Measurements from ENCODE around the gene INSIG2.

Gene INSIG2

DNA sequence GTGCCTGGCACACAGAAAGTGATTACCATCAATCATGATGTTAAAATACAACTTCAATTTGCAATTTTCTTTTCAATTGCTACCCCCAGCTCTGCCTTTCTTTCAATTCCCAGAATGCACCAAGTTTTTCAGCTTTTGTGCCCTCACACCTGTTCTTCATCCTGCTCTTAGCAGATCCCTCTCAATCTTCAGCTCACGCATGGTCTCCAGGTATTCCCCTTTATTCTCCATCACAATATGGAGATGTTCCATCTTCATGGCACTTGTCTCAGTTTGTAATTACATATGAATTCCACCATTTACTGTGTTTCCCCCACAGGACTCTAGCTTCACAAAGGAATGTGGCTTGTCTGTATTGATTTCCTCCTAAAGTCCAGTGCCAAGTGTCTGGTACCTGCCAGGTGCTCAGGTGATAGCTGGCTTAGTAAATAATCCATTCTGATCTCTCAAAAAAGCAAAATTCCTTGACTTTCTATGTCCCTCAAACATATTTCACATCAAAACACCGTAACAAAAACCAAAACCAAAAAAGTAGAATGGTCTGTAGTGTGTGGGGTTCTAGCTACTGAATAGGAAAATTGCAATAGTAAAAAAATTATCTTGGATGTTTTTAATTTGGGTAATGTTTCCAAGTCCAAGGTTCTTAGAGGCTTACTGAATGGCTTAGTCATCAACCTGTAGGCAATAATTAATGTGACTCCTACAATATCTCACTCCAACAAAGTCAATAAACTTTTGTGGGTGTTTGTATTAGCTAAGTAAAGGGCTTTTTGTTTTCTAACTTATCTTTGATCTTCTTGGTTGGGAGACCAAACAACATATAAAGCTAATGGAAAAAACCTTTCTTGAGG, 2.9 kb upstream of the INSIG2 start:
- TF ChIP-seq, protein P1, sequence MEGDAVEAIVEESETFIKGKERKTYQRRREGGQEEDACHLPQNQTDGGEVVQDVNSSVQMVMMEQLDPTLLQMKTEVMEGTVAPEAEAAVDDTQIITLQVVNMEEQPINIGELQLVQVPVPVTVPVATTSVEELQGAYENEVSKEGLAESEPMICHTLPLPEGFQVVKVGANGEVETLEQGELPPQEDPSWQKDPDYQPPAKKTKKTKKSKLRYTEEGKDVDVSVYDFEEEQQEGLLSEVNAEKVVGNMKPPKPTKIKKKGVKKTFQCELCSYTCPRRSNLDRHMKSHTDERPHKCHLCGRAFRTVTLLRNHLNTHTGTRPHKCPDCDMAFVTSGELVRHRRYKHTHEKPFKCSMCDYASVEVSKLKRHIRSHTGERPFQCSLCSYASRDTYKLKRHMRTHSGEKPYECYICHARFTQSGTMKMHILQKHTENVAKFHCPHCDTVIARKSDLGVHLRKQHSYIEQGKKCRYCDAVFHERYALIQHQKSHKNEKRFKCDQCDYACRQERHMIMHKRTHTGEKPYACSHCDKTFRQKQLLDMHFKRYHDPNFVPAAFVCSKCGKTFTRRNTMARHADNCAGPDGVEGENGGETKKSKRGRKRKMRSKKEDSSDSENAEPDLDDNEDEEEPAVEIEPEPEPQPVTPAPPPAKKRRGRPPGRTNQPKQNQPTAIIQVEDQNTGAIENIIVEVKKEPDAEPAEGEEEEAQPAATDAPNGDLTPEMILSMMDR (IDR thresholded peaks at IDR 0.05; ENCODE audit: control extremely low read depth, extremely low read depth, low read depth, missing control alignments) = no peak
- ChIA-PET POLR2A (interaction anchor here (0.6 kb wide), 1 partner anchor 1597 kb away, joined by 4 read pairs; no protein-coding TSS in a partner anchor), CTCF (interaction anchor here (0.9 to 4.7 kb wide), 8 partner anchors 12 to 271 kb away, joined by 3 to 20 read pairs (median 4); partner anchors contain the start of gene DDX18)
- no peak for DNase-seq (ENCODE audit: extremely low spot score)

DNA sequence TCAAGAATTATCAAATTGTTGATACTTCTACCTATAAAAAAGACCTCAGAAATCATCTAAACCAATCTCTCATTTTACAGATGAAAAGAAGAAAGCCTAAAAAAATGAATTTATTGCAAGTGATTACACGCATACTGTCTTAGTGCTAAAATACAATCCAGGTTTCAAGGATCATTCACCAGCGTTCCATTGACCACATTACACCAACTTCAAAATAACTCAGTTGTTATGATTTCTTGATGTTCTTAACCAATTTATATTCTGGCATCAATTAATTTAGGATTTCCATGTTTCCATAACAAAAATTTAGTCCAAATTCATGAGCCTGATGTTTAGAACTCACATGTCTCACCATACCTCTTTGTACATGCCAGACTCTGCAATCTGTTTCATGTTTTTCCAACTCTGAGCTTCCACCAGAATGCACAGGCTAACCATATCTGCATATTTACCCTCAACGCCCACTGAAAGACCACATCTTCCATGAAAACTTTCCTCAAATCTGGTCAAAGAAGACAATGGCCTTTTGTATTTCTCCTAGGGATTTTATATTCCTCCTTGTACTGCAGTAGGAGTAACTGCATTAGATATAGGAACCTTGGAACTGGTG, 2.1 kb upstream of the INSIG2 start:
- no peak for DNase-seq (ENCODE audit: extremely low spot score)
- ChIA-PET CTCF (interaction anchor here (0.9 to 4.7 kb wide), 7 partner anchors 17 to 272 kb away, joined by 3 to 20 read pairs (median 6); partner anchors contain the start of gene DDX18), POLR2A (interaction anchor here (0.6 kb wide), 1 partner anchor 1596 kb away, joined by 4 read pairs; no protein-coding TSS in a partner anchor)
- TF ChIP-seq, protein P1 (IDR thresholded peaks at IDR 0.05; ENCODE audit: control extremely low read depth, extremely low read depth, low read depth, missing control alignments) = no peak

DNA sequence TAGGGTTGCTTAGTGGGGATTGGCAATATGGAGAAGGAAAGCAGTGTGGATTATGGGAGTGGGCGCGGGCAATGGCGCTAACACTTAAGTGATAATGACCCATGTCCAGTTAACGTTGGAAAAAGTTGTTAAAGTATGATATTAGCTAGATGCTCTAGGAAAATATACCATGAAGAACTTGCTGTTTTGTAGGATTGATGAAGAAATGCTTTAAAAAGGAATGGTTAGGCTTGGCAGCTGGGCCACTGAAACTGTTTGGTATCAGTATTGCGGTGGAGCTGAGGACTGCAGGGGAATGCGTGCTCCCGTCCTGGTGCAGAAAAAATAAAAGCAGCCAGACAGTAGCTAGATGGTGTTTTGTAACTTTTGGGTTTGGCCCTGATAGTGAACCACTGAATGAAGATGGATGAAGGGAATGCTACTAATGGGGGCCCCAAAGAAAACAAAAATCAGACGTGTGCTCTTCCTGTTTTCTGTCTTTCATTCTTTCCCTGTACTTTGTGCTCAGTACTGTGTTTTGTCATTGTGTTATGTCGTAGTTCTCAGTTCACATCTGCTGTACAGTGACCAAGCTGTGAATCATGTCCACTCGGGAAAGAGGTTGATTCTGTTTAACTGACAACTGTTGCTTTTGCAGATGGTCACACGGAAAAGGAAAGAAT, 999 bp downstream of the INSIG2 start:
- TF ChIP-seq, protein P1 (IDR thresholded peaks at IDR 0.05; ENCODE audit: control extremely low read depth, extremely low read depth, low read depth, missing control alignments) = no peak
- CTCF ChIA-PET = interaction anchor here (0.6 to 2.0 kb wide), 12 partner anchors 9 to 276 kb away, joined by 3 to 8 read pairs (median 4); no protein-coding TSS in a partner anchor
- DNase-seq (ENCODE audit: extremely low spot score) = peak; percentile 32
- POLR2A ChIA-PET = interaction anchor here (0.5 to 1.4 kb wide), 2 partner anchors 14 to 17 kb away, joined by 3 to 5 read pairs; no protein-coding TSS in a partner anchor

DNA sequence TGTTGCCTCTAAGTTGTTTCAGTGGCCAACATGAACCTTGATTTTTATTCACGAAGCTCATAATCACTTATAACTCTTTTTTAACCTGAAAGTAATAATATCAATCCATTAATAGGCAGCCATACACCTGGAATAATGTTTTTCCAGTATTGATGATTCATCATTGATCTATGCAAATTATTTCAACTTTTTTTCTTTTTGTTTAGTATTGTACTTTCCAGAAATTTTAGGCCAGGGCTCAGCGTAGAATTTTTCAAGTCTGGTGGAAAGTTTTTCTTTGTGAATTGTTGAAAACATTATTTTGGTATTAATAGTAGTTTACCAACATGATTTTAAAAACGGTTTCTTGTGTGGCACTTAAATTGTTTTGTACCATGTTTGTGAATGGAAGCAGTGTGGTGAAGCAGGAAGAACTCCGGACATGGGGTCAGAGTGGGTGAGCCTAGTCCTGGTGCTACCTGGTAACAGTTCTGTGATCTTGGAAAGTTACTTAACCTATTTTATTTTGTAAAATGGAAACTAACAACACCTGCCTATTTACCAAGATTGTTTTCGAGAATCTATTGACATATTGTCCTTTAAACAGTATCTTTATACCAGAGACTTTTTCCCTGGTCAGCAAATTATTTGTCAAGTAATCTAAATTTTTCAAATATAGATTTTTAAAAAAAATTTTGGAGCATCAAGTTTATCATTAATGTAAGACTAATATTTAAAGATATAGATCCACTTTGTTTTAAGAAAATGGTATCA, 2.3 kb downstream of the INSIG2 start:
- CTCF ChIA-PET = interaction anchor here (0.9 to 1.9 kb wide), 6 partner anchors 14 to 87 kb away, joined by 3 to 6 read pairs (median 4); no protein-coding TSS in a partner anchor

DNA sequence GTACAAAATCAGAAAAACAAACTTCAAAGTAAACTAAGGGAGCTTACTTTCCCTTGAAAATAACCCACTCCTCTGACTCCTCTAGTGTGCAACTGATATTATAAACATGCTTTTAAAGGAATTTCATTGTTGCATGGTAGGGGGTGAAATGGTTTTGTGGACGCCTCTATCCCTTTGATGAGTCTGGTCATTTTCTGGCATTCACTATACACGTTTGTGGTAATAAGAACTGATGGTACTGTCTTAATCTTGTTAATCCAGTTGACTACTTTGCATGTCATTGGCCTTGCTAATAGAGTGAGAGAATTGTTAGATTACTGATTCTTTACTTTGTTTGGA, 2.8 kb downstream of the INSIG2 start:
- POLR2A ChIA-PET = no interaction called here

More for the DNA sequence above, 2.3 kb downstream of the INSIG2 start:
- POLR2A ChIA-PET = no interaction called here
- TF ChIP-seq, protein P1 (IDR thresholded peaks at IDR 0.05; ENCODE audit: control extremely low read depth, extremely low read depth, low read depth, missing control alignments) = no peak
- no peak for DNase-seq (ENCODE audit: extremely low spot score)

More for the DNA sequence above, 2.8 kb downstream of the INSIG2 start:
- TF ChIP-seq, protein P1 (IDR thresholded peaks at IDR 0.05; ENCODE audit: control extremely low read depth, extremely low read depth, low read depth, missing control alignments) = no peak
- DNase-seq (ENCODE audit: extremely low spot score) = no peak
- CTCF ChIA-PET = interaction anchor here (1.3 to 1.9 kb wide), 2 partner anchors 13 to 88 kb away, joined by 3 to 5 read pairs; no protein-coding TSS in a partner anchor

All from GM10248 (cell line).